Stimulated activated CD8-positive, alpha-beta memory T cell treated with anti-CD3 and anti-CD28 coated beads, Interleukin-12 subunit alpha, Interleukin-12 subunit beta, amount 100 ng/mL, for 4 hours (primary cell): Measurements from ENCODE around the gene MAZ.

ENCODE experiments used
- DNase-seq: peaks from one replicate; pipeline ENCODE4 v3.0.0-alpha.2; 2020; ENCODE audit warnings: low read depth

Gene MAZ

GRCh38 chr16:29809850-29810698 lies 3.7 kb downstream of the MAZ start:
- DNase-seq: peak; percentile 50

GRCh38 chr16:29810699-29811169 lies 4.4 kb downstream of the MAZ start:
- no peak for DNase-seq

DNA sequence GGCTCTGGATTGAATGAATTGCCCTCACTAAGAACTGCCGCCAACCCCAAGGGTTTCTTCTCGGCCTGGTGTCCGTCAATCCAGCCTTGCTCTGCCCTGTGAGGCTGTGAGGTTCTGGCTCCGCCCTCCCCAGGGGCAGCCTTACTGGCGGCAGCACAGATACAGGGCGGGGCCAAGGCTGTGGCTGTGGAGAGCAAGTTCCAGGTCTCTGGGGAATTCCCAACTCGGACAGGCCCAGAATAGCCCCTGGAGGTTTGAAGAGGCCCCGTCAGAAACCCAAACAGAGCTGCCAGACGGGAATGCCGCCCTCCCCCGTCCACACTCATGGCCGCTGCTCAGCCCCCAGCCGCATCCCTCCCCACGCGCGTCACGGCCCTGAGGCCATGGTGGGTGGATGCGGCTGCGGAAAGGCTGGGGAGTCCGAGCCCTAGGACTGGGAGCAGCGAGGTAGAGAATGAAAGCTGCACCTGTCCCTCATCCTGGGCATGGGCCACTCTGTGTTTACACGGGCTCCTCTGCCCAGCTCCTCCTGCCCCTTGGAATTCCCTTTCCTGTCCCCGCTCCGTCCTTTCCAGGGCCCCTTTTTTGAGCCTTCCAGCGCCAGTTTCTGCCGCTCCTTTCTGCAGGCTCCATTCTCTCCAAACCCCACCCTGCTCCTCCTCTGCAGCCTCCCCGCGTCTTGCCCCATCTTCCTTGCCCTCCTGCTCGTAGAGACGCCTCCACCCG lies 5.0 kb downstream of the MAZ start:
- peak; percentile 62 for DNase-seq

GRCh38 chr16:29811896-29812665 lies 5.8 kb downstream of the MAZ start, which contains the start of gene PRRT2:
Gene PRRT2, plus strand, starts transcription at chr16:29812193. Its CDS starts 862 bp downstream, at chr16:29813055.
- no peak for DNase-seq

DNA sequence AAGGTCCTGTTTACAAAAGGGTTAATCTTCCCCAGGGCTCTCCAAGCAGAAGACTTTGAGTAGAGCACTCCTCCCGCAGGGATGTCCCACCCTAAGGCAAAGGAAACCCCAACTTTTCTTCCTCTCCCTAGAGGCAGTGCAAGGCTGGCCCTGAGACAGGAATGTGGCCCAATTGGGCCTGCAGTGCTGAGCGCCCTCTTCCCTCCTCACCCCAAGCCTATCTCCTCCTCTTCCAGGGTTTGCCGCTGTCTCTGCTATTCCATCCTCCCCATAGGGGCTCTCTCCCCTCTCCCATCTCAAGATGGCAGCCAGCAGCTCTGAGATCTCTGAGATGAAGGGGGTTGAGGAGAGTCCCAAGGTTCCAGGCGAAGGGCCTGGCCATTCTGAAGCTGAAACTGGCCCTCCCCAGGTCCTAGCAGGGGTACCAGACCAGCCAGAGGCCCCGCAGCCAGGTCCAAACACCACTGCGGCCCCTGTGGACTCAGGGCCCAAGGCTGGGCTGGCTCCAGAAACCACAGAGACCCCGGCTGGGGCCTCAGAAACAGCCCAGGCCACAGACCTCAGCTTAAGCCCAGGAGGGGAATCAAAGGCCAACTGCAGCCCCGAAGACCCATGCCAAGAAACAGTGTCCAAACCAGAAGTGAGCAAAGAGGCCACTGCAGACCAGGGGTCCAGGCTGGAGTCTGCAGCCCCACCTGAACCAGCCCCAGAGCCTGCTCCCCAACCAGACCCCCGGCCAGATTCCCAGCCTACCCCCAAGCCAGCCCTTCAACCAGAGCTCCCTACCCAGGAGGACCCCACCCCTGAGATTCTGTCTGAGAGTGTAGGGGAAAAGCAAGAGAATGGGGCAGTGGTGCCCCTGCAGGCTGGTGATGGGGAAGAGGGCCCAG lies 6.7 kb downstream of the MAZ start:
- DNase-seq: no peak

- no peak for DNase-seq
Measured at GRCh38 chr16:29813644-29814562, 7.6 kb downstream of the MAZ start.

GRCh38 chr16:29814592-29814991 lies 8.3 kb downstream of the MAZ start:
- DNase-seq: no peak

DNA sequence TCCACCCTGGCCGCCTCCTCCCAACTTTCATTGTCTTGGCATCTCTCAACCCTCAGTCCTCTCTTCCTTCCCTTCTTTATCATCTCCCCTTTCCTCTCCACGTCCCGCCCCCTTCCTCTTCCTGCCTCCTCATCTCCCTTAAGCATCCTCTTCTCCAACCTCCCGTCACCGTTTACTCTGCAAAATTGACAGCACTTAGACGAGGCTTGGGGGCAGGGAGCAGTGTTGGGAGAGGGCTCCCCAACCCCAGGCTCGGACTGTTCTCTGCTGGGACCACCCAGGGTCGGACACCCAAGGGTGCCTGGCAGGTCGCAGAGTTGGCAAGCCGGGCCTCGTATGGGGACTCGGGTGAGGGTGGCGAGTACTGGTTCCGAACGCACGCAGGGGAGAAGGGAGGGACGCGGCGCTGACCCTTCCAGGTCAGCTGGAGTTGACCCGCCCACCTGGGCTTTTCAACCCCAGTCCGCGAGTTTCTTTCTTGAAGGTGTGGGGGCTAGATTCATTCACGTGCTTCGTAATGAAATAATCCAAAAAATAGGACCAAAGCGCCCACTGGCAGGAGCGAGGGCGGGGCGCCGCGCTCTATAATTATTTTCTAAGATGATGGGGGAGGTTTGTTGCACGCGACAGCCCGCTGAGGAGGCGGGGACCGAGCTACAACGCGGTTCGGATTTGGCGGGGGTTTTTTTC lies 8.8 kb downstream of the MAZ start:
- no peak for DNase-seq

DNA sequence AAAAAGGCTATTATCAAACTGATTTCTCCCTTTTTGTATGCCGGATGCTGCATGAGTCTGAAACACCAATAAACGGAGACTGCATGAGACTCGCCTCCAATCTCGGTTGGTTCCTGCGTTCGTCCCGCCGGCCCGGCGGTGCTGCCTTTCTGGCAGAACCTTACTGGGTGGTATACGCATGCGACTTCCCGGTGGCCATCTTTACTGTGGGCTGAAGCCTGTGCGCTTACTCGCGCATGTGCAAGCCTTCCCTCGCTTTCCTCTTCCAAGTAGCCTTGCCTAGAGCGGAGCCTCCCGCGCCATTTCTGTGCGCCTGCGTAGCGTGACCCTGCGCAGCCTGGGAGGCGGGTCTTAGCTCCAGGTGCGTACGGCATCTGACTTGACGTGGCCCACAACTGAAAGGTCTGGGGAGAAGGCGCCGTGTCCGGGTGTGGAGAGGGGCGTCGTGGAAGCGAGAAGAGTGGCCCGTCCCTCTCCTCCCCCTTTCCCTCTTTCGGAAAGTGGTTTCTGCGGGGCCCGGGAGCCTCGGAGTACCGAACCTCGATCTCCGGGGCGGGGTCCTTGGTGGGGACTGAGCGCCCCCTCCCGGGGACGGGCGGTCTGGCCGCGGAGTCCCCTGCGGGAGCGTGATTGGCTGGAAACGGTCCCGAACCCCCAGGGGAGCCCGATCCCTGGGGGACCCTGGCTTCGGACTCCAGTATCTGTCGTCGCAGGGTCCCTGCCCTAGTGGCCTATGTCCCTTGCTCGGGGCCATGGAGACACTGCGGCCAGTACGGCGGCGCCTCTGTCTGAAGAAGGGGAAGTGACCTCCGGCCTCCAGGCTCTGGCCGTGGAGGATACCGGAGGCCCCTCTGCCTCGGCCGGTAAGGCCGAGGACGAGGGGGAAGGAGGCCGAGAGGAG lies 9.7 kb downstream of the MAZ start, which contains the start of gene PAGR1:
Gene PAGR1, plus strand, starts transcription at position 360 of the 901 bp plus-strand sequence. Its CDS starts 374 bp downstream, at position 734.
- DNase-seq: peak; percentile 97

- no peak for DNase-seq
Measured at GRCh38 chr16:29816694-29817441, 10.5 kb downstream of the MAZ start.

DNA sequence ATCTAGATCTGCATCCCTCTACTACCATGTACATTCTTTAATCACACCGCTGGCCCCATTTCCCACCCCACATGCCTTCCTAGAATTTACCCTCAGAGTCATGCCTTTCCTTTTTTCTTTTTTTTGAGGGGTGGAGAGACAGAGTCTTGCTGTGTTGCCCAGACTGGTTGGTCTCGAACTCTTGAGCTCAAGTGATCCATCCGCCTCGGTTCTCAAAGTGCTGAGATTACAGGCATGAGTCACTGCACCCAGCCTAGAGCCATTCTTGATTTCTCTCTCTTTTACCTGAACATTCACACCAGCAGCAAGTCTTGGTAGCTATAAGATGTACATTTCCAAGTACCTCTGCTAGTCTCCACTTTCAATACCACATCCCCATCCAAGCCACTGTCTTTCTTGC lies 11.8 kb downstream of the MAZ start:
- no peak for DNase-seq

DNA sequence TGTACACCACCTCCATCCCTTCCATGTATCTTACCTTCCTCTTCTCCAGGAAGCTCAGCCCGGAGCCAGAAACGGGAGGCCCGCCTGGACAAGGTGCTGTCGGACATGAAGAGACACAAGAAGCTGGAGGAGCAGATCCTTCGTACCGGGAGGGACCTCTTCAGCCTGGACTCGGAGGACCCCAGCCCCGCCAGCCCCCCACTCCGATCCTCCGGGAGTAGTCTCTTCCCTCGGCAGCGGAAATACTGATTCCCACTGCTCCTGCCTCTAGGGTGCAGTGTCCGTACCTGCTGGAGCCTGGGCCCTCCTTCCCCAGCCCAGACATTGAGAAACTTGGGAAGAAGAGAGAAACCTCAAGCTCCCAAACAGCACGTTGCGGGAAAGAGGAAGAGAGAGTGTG lies 13.2 kb downstream of the MAZ start:
- no peak for DNase-seq

DNA sequence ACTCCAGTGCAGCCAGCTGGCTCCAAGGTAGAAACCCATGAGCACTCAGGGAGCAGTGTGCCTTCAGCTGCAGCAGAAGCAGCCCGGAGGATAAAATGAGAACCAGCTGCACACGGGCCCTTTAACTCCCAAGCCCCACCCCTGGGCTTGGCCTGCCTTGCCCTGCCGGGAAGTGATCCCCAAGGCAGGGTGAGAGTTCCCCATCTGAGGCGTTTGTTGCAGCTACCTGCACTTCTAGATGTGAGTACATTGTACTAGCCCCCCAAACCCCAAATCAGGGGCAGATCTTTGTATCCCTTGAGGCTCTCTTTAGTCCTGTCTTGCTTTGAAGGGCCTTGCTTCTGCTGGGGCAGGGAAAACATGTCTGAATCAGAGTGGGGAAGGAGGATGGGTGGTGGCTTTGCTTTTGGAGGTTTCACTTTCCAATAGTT lies 14.0 kb downstream of the MAZ start, which contains the start of gene MVP:
Gene MVP, plus strand, starts transcription at position 192 of the 431 bp plus-strand sequence. CDS start 10,088 bp downstream, outside the sequence.
- DNase-seq: no peak

- DNase-seq: no peak
Measured at GRCh38 chr16:29820730-29821642, 14.7 kb downstream of the MAZ start.

DNA sequence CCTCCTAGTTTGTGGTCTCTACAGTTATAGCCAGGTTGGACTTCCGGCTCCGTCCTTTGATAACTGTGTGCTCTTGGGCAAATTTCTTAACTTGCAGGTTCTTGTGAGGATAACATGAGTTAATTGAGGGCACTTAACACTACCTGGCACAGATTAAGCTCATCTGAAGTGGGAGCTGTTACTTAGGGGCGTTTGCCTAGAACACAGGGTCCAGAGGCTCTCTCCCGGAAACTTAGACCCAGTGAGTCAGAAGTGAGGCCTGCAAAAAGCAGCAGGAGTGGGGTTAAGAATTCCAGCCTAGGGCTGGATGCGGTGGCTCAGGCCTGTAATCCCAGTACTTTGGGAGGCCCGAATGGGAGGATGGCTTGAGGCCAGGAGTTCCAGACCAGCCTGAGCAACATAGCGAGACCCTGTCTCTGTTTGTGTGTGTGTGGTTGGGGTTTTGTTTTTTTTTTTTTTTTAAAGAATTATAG lies 15.3 kb downstream of the MAZ start:
- no peak for DNase-seq

DNA sequence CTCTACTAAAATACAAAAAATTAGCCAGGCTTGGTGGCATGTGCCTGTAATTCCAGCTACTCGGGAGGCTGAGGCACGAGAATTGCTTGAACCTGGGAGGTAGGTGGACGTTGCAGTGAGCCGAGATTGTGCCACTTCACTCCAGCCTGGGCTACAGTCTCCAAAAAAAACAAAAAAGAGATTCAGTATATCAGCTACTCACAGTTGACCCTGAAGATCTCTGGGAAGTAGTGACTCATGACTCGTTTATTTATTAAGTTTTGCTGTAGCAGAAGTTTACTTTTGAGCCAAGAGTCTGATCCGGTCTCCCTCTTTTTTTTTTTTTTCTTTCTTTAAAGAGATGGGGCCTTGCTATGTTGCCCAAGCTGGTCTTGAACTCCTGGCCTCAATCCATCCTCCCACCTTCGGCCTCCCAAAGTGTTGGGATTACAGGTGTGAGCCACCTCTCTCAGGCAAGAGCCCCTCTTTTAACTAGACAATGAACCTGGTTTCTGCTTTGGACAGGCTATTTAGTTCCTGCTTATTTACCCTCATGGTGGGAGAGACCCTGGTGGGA lies 18.3 kb downstream of the MAZ start:
- no peak for DNase-seq
